Thymus (tissue), 11 donors: ENCODE measurements around the gene AVEN. TPM values are rescaled to one million over a fixed set of nuclear protein-coding genes. Genes with fewer than 3 reads are reported as not detected.
"Not testable (repeated sequence)": the region's sequence is repeated elsewhere in the genome, so short reads cannot be mapped to it uniquely, and the experiment has no call there.

ENCODE experiments used
- DNase-seq, 9 donors: peaks; one replicate each; pipeline ENCODE4 v3.0.0-alpha.2; 2013; ENCODE audit warnings: low spot score in 9 of 9, low read depth in 6 of 9, missing footprints in 1 of 9
- H3K27ac ChIP-seq, 2 donors: one replicate each; pipeline ENCODE4 v1.5.1; 2013; ENCODE audit warnings: control low read depth in 1 of 2, low read depth in 1 of 2, low read length in 1 of 2, mild to moderate bottlenecking in 1 of 2, moderate library complexity in 1 of 2
- H3K27me3 ChIP-seq, 2 donors: one replicate each; pipeline ENCODE4 v1.5.1; 2013; ENCODE audit warnings: low read length in 1 of 2; ENCODE audit not compliant: control insufficient read depth in 2 of 2, insufficient read depth in 1 of 2
- H3K36me3 ChIP-seq, 2 donors: one replicate each; pipeline ENCODE4 v1.5.1; 2013; ENCODE audit warnings: low read length in 1 of 2, mild to moderate bottlenecking in 1 of 2, moderate library complexity in 1 of 2; ENCODE audit not compliant: control insufficient read depth in 2 of 2, insufficient read depth in 2 of 2
- H3K4me1 ChIP-seq, 2 donors: one replicate each; pipeline ENCODE4 v1.5.1; 2013; ENCODE audit warnings: low read length in 2 of 2; ENCODE audit not compliant: control insufficient read depth in 2 of 2, insufficient read depth in 2 of 2
- H3K4me3 ChIP-seq, 2 donors: one replicate each; pipeline ENCODE4 v1.5.1; 2013; ENCODE audit warnings: low read length in 2 of 2, control low read depth in 1 of 2, mild to moderate bottlenecking in 1 of 2
- H3K9me3 ChIP-seq, 2 donors: one replicate each; pipeline ENCODE4 v1.5.1; 2013; ENCODE audit warnings: low read length in 1 of 2, mild to moderate bottlenecking in 1 of 2; ENCODE audit not compliant: control insufficient read depth in 2 of 2, insufficient read depth in 1 of 2
- WGBS: extraction: QIAGEN DNeasy Blood & Tissue Kit; methylation state at CpG from one replicate; pipeline ENCODE4 v1.1.7; 2013; 5-methylcytosine and 5-hydroxymethylcytosine counted together
- polyA plus RNA-seq: library from polyadenylated mRNA; stranded (reverse); fragments of 200-250 nt; gene quantifications from one replicate; pipeline ENCODE4 v1.2.3, GENCODE V29; 2013
- total RNA-seq: library from RNA; stranded (reverse); fragments of 120-200 nt; gene quantifications from one replicate; pipeline ENCODE4 v1.2.4, GENCODE V29; 2013
- donor health status: healthy.

Gene AVEN
- total and polyA plus RNA-seq, 2 donors = 10.9 to 14.2 TPM

GRCh38 chr15:34025252-34025651, 13.8 kb downstream of the AVEN start:
- H3K9me3 ChIP-seq = peaks cover 0 to 3% of the 10 kb centered on the region in 2 donors
- 66% methylated on average over 3 of the region's 3 CpGs for WGBS
- H3K4me3 ChIP-seq = no peak overlapping the region

DNA sequence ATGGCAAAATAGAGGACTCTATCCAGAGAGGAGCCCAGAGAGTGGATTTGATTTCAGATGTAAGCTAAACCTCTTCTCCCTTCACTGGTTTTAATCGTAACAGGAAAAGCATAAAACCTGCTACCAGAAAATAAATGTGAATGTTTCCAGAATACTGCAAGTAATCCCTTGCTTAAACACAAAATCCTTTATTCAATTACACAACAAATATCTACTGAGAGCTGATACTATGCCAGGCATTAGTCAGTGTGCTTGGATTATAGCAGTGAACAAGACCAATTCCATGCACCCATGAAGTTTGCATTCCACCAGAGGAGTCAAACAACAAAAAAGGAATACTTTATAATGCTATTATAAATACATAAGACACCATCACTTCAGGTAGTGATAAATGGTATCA, 15.1 kb downstream of the AVEN start:
- WGBS = 98% methylated on average over 1 of the region's 1 CpG
- Histone ChIP-seq H3K36me3 (no peaks in the 10 kb centered on the region), H3K4me1 (no peaks in the 10 kb centered on the region), H3K9me3 (peaks cover 0 to 3% of the 10 kb centered on the region in 2 donors), H3K27ac (no peak overlapping the region), H3K4me3 (no peak overlapping the region), H3K27me3 (no peaks in the 10 kb centered on the region)
- no peak for DNase-seq

More at GRCh38 chr15:34025252-34025651, 13.8 kb downstream of the AVEN start:
- no peaks in the 10 kb centered on the region for H3K4me1 ChIP-seq
- H3K27ac ChIP-seq = no peak overlapping the region
- no peak for DNase-seq
- no peaks in the 10 kb centered on the region for H3K27me3 ChIP-seq
- no peaks in the 10 kb centered on the region for H3K36me3 ChIP-seq

DNA sequence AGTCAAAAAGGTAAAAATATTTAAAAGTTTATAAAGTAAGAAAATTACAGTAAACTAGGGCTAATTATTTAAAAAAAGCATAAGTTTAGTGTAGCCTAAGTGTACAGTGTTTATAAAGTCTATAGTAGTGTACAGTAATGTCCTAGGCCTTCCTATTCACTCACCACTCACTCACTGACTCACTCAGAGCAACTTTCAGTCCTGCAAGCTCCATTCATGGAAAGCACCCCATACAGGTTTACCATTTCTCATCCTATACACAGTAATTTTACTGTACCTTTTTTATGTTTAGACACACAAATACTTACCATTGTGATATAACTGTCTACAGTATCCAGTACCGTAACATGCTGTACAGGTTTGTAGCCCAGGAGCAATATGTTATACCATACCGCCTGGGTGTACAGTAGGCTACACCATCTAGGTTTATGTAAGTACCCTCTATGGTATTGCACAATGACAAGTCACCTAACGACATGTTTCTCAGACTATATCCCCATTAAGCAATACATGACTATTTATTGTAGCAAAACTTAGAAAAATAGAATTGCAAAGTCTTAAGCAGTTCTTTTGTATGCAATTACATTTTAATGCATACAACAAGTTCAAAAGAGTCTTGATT, 19.5 kb downstream of the AVEN start:
- H3K9me3 ChIP-seq = no peaks in the 10 kb centered on the region
- over 99% methylated on average over 3 of the region's 3 CpGs for WGBS
- DNase-seq = no peak
- no peak overlapping the region for H3K27ac ChIP-seq
- H3K4me1 ChIP-seq = no peaks in the 10 kb centered on the region
- H3K27me3 ChIP-seq = no peaks in the 10 kb centered on the region
- H3K4me3 ChIP-seq = no peak overlapping the region
- no peaks in the 10 kb centered on the region for H3K36me3 ChIP-seq

GRCh38 chr15:34018738-34019137, 20.3 kb downstream of the AVEN start:
- not testable (repeated sequence) for H3K9me3 ChIP-seq, H3K4me1 ChIP-seq, H3K36me3 ChIP-seq, H3K27ac ChIP-seq, H3K4me3 ChIP-seq, DNase-seq, H3K27me3 ChIP-seq
- WGBS = over 99% methylated on average over 2 of the region's 2 CpGs

- H3K4me3 ChIP-seq = no peak overlapping the region
- 7% methylated on average over 16 of the region's 16 CpGs for WGBS
- no peak overlapping the region for H3K27ac ChIP-seq
- no peaks in the 10 kb centered on the region for H3K9me3 ChIP-seq
- peak in 2 of 9 donors; percentile 10 to 39 for DNase-seq
- H3K36me3 ChIP-seq = no peaks in the 10 kb centered on the region
- H3K27me3 ChIP-seq = no peaks in the 10 kb centered on the region
- no peaks in the 10 kb centered on the region for H3K4me1 ChIP-seq
Measured at GRCh38 chr15:34018021-34018645, 20.9 kb downstream of the AVEN start.

DNA sequence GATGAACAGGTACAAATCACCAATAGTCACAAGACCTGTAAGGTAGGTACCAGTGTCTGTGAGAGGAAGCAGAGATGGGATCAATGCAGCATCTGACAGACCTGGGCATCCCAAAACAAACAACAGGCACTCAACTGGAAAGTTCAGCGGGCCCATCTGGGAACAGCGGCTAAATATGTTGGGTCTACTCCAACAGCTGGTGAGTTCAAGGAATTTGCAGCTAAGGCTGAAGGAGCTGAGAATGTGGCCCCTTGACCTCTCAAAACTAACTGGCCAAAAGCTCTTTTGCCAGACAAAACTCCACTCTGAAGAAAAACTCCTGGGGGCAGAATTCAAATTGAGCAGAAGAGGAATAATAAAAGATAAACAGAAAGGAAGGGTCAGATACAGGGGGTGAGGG, 24.4 kb downstream of the AVEN start:
- no peak for DNase-seq
- H3K36me3 ChIP-seq = no peaks in the 10 kb centered on the region

GRCh38 chr15:34013746-34014145, 25.3 kb downstream of the AVEN start:
- no peak for DNase-seq
- no peaks in the 10 kb centered on the region for H3K9me3 ChIP-seq
- H3K27ac ChIP-seq = no peak overlapping the region
- no peaks in the 10 kb centered on the region for H3K27me3 ChIP-seq
- H3K4me3 ChIP-seq = no peak overlapping the region
- 98% methylated on average over 9 of the region's 9 CpGs for WGBS
- no peaks in the 10 kb centered on the region for H3K36me3 ChIP-seq
- H3K4me1 ChIP-seq = no peaks in the 10 kb centered on the region

More for the DNA sequence above, 24.4 kb downstream of the AVEN start:
- Histone ChIP-seq H3K9me3 (no peaks in the 10 kb centered on the region), H3K27me3 (no peaks in the 10 kb centered on the region), H3K27ac (no peak overlapping the region), H3K4me1 (no peaks in the 10 kb centered on the region), H3K4me3 (no peak overlapping the region)
- 100% methylated on average over 2 of the region's 2 CpGs for WGBS

- no peak for DNase-seq
- 98% methylated on average over 4 of the region's 4 CpGs for WGBS
- no peaks in the 10 kb centered on the region for H3K9me3 ChIP-seq
- no peak overlapping the region for H3K4me3 ChIP-seq
- no peaks in the 10 kb centered on the region for H3K27me3 ChIP-seq
- no peak overlapping the region for H3K27ac ChIP-seq
- H3K4me1 ChIP-seq = no peaks in the 10 kb centered on the region
- H3K36me3 ChIP-seq = no peaks in the 10 kb centered on the region
Measured at GRCh38 chr15:34012461-34013028, 26.5 kb downstream of the AVEN start.

GRCh38 chr15:34011481-34011880, 27.5 kb downstream of the AVEN start:
- Histone ChIP-seq H3K4me3 (no peak overlapping the region), H3K27me3 (no peaks in the 10 kb centered on the region), H3K9me3 (no peaks in the 10 kb centered on the region), H3K36me3 (no peaks in the 10 kb centered on the region), H3K4me1 (no peaks in the 10 kb centered on the region), H3K27ac (no peak overlapping the region)
- no peak for DNase-seq
- 93% methylated on average over 2 of the region's 2 CpGs for WGBS
